Activated naive CD8-positive, alpha-beta T cell (primary cell): ENCODE data around the gene CD33.

Experiments used
- H3K27ac Mint-ChIP-seq: one replicate; pipeline ENCODE4 v1.8.0; 2021; ENCODE audit warnings: mixed read lengths
- H3K27me3 Mint-ChIP-seq: one replicate; pipeline ENCODE4 v1.8.0; 2021; ENCODE audit warnings: mixed read lengths
- H3K36me3 Mint-ChIP-seq: one replicate; pipeline ENCODE4 v1.8.0; 2021; ENCODE audit warnings: mixed read lengths
- H3K4me1 Mint-ChIP-seq: one replicate; pipeline ENCODE4 v1.8.0; 2021; ENCODE audit warnings: low read depth, mixed read lengths
- H3K4me3 Mint-ChIP-seq: one replicate; pipeline ENCODE4 v1.8.0; 2021; ENCODE audit warnings: mild to moderate bottlenecking, mixed read lengths
- H3K9me3 Mint-ChIP-seq: one replicate; pipeline ENCODE4 v1.8.0; 2021; ENCODE audit warnings: low read depth, mixed read lengths

Gene CD33

DNA sequence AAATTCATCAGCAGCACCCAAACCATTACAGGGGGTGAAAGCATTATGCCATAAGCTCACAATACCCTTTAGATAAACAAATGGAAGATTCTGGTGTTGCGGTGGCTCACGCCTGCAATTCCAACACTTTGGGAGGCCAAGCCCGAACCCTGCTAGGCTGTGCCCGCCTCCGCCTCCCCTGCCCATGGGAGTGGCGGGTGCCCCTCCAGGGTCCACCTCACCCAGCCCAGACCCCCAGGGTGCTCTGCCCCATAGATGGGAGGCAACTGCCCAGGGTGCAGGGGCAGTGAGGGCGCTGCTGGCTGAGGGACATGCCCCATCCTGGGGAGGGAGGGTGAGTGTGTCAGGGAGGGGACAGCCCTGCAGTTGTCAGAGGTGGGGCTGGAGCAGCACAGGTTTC lies 16.0 kb downstream of the CD33 start:
- Mint-ChIP-seq H3K4me1 (peaks cover 6% of the 10 kb centered on the region), H3K9me3 (peaks cover 5% of the 10 kb centered on the region), H3K36me3 (peaks cover 3% of the 10 kb centered on the region), H3K27me3 (peaks cover 11% of the 10 kb centered on the region), H3K27ac (no peak overlapping the region), H3K4me3 (no peak overlapping the region)

GRCh38 chr19:51242881-51243630 lies 18.2 kb downstream of the CD33 start:
- Mint-ChIP-seq H3K9me3 (peaks cover 5% of the 10 kb centered on the region), H3K27me3 (peaks cover 11% of the 10 kb centered on the region), H3K4me1 (peaks cover 10% of the 10 kb centered on the region), H3K27ac (no peak overlapping the region), H3K36me3 (peaks cover 3% of the 10 kb centered on the region), H3K4me3 (no peak overlapping the region)

DNA sequence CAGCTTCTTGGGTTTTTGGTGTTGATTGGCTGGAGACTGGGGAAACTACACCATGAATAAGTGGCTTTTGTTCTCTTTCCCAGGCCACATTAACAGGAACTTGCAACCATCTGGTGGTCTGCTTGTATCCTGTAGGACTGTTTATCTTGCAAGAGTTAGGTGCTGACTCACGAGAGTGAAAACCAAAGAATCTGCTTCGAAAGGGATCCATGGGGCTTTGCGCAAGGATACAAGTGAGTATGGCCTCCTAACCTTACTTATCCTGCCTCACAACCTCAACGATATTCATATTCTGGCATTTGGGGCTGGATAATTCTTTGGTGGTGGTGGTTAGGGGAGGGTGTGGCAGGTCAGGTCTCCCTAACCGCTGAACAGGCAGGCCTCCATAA lies 21.3 kb downstream of the CD33 start:
- peaks cover 3% of the 10 kb centered on the region for H3K36me3 Mint-ChIP-seq
- H3K27me3 Mint-ChIP-seq = peaks cover 5% of the 10 kb centered on the region
- H3K9me3 Mint-ChIP-seq = peaks cover 5% of the 10 kb centered on the region
- no peak overlapping the region for H3K27ac Mint-ChIP-seq
- H3K4me3 Mint-ChIP-seq = no peak overlapping the region
- H3K4me1 Mint-ChIP-seq = peaks cover 10% of the 10 kb centered on the region

DNA sequence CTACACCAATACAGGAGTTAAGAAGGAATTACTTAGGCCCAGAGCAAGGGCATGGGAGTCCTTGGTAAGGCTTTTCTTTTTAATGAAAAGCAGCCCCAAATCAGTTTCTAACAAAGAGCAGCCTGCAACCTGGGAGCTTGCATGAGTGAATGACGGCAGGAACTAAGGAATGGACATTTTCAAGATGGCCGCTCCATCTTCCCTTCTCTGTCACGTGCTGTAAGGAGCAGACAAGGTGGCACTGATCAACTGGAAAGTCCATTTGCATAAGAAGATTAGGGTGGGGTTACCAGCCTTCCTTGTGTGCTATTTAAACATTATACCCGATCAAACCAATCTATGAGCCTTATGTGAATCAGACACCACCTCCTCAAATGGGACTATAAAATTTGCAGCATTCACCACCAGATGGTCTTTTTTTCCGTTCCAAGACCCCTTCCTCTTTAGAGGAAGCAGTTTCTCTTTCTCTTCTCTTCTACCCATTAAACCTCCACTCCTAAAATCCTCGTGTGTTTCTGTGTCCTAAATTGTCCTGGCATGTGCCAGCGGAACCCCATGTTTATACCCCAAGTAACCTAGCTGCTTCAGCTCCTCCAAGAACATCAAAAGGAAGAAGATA lies 23.2 kb downstream of the CD33 start:
- peaks cover under 1% of the 10 kb centered on the region for H3K36me3 Mint-ChIP-seq

GRCh38 chr19:51250786-51251467 lies 26.0 kb downstream of the CD33 start, which contains the start of gene SIGLECL1:
Gene SIGLECL1, plus strand, starts transcription at chr19:51251080. Its CDS starts 12,993 bp downstream, at chr19:51264073.
- no peaks in the 10 kb centered on the region for H3K9me3 Mint-ChIP-seq
- no peaks in the 10 kb centered on the region for H3K36me3 Mint-ChIP-seq
- H3K4me1 Mint-ChIP-seq = peaks cover 6% of the 10 kb centered on the region
- peaks cover 2% of the 10 kb centered on the region for H3K27me3 Mint-ChIP-seq
- H3K27ac Mint-ChIP-seq = no peak within 1 kb of the TSS
- no peak within 1 kb of the TSS for H3K4me3 Mint-ChIP-seq

More for the DNA sequence above, 23.2 kb downstream of the CD33 start:
- Mint-ChIP-seq H3K4me1 (peaks cover 11% of the 10 kb centered on the region), H3K27ac (no peak overlapping the region), H3K9me3 (peaks cover 3% of the 10 kb centered on the region), H3K4me3 (no peak overlapping the region), H3K27me3 (peaks cover 5% of the 10 kb centered on the region)

GRCh38 chr19:51251468-51251820 lies 26.6 kb downstream of the CD33 start:
- H3K4me3 Mint-ChIP-seq = no peak overlapping the region
- no peaks in the 10 kb centered on the region for H3K9me3 Mint-ChIP-seq
- peaks cover 6% of the 10 kb centered on the region for H3K4me1 Mint-ChIP-seq
- H3K27ac Mint-ChIP-seq = no peak overlapping the region
- H3K36me3 Mint-ChIP-seq = no peaks in the 10 kb centered on the region
- peaks cover 2% of the 10 kb centered on the region for H3K27me3 Mint-ChIP-seq

DNA sequence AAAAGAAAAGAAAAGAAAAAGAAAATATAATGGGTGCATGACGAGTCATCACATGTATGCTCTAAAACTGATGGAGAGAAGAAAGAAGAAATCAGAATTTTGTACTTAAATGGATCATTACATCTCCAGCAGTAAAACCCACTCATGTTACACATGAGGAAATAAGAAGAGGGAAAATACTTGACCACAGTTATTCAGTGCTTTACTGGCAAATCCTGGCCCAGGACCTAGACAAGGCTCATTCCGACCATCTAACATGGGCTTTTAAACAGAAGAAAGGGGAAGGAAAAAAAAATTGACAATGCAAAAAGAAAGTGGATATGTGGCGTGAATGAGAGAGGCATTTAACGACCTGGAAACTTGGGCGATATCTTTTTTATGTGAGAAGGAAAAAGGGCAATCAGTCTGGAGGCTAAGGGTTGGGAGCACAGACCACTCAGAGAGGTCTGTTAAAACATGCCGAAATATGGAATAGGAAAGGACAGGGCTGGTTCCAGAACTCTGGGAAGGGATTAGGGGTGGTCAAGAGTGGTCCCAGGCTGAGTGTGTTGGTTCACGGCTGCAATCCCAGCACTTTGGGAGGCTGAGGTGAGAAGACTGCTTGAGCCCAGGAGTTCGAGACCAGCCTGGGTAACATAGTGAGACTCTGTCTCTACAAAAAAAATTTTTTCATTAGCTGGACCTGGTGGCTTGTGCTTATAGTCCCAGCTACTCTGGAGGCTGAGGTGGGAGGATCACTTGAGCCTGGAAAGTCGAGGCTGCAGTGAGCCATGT lies 27.6 kb downstream of the CD33 start:
- no peaks in the 10 kb centered on the region for H3K9me3 Mint-ChIP-seq
- H3K27me3 Mint-ChIP-seq = peaks cover 2% of the 10 kb centered on the region
- H3K36me3 Mint-ChIP-seq = no peaks in the 10 kb centered on the region
- H3K27ac Mint-ChIP-seq = no peak overlapping the region
- H3K4me3 Mint-ChIP-seq = no peak overlapping the region
- peaks cover 6% of the 10 kb centered on the region for H3K4me1 Mint-ChIP-seq

GRCh38 chr19:51253088-51253806 lies 28.4 kb downstream of the CD33 start:
- H3K4me3 Mint-ChIP-seq = no peak overlapping the region
- H3K9me3 Mint-ChIP-seq = no peaks in the 10 kb centered on the region
- H3K27ac Mint-ChIP-seq = no peak overlapping the region
- H3K4me1 Mint-ChIP-seq = peaks cover 9% of the 10 kb centered on the region
- peaks cover 2% of the 10 kb centered on the region for H3K27me3 Mint-ChIP-seq
- no peaks in the 10 kb centered on the region for H3K36me3 Mint-ChIP-seq

- H3K4me1 Mint-ChIP-seq = peaks cover 13% of the 10 kb centered on the region
- H3K4me3 Mint-ChIP-seq = no peak overlapping the region
- no peaks in the 10 kb centered on the region for H3K9me3 Mint-ChIP-seq
- peak overlapping the region; percentile 0 for H3K27ac Mint-ChIP-seq
- H3K27me3 Mint-ChIP-seq = peaks cover 11% of the 10 kb centered on the region
- H3K36me3 Mint-ChIP-seq = no peaks in the 10 kb centered on the region
Measured at GRCh38 chr19:51256155-51256625, 31.3 kb downstream of the CD33 start.

GRCh38 chr19:51257471-51257870 lies 32.6 kb downstream of the CD33 start:
- Mint-ChIP-seq H3K4me1 (peaks cover 13% of the 10 kb centered on the region), H3K9me3 (no peaks in the 10 kb centered on the region), H3K4me3 (no peak overlapping the region), H3K36me3 (no peaks in the 10 kb centered on the region), H3K27me3 (peaks cover 18% of the 10 kb centered on the region), H3K27ac (no peak overlapping the region)

- Mint-ChIP-seq H3K9me3 (no peaks in the 10 kb centered on the region), H3K36me3 (no peaks in the 10 kb centered on the region), H3K27me3 (peaks cover 20% of the 10 kb centered on the region), H3K4me3 (no peak overlapping the region), H3K4me1 (peaks cover 11% of the 10 kb centered on the region), H3K27ac (no peak overlapping the region)
Measured at GRCh38 chr19:51258165-51259160, 33.6 kb downstream of the CD33 start.

DNA sequence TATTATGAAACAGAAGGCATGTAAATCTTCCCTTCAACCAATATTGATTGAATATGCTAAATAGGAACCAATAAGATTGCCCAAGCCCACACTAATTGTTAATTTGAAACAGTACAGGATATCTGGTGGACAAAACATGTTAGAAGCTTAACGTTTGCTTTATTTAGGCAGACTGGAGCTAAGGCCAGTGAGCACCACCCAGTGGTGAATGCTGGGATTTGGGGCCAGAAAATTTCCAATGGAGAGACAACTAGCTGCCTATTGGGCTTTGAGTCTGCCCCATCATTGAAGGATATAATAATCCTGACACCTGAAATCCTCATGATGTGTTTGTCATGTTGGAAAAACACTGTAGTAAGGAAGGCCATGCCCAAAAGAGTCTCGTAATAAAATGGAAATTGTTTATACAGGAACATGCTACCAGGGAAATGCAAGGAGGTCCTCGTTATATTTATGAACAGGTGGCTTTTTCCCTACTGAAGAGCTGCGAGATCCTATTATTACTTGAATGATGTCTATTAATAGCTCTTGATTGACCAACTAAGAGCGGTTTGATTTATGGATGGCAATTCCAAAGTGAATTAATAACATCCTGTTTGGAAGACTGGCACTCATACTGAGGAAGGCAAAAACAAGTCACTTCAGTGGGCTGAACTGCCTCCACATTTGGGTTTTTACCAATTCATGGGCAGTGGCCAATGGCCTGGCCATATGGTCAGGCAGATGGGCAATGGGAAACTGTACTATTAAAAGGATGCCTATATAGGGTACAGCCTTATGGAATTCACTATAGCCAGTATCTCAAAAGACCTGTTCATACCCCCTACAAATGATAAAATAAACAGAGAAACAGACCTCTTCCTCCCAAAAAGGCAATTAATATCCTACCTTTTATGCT lies 34.7 kb downstream of the CD33 start:
- Mint-ChIP-seq H3K27ac (no peak overlapping the region), H3K27me3 (peaks cover 22% of the 10 kb centered on the region), H3K4me1 (peaks cover 11% of the 10 kb centered on the region), H3K4me3 (no peak overlapping the region), H3K36me3 (no peaks in the 10 kb centered on the region), H3K9me3 (no peaks in the 10 kb centered on the region)
